ENCODE results near the gene TUSC2. TPM values are rescaled to one million over a fixed set of nuclear protein-coding genes. Genes with fewer than 3 reads are reported as not detected.
A peak's percentile ranks its signal among the peaks of the same experiment; 100 is the strongest.

TUSC2 gene, protein sequence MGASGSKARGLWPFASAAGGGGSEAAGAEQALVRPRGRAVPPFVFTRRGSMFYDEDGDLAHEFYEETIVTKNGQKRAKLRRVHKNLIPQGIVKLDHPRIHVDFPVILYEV
- 10 to 100 TPM; 39.2 to 60.2 (median 46.3) TPM for polyA plus RNA-seq (ENCODE audit: low read depth in 6 of 6)

DNA sequence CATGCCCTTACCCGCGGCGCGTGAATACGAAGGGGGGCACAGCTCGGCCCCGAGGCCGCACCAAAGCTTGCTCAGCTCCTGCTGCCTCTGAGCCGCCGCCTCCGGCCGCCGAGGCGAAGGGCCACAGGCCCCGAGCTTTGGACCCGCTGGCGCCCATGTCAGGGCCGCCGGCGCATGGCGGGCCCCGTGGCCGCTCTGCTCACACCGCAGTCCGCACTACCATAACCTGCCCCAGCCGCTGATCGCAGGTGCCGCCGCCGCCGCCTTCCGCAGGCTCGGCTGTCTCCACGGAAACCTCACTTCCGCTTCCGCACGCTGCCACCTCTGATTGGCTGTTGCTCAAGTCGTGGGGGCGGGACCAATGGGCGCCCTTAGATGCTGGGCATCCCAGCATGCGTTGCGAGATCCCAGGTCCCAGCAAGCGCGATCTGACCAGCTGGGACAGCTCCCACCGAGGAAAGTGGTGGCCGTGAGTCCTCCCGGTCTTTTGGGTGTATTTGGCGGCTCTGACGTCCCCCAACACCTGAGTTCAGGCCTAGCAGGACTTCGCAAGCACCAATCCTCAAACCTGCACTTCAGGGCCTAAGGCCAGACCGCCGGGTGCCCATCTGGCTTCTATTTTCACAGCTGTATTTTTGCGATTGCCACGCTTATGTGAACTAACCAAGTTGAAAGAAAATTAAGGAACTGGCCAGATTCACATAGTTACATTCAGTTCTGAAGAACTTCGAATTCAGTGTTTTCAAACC lies at the start of gene TUSC2:
TSS of gene TUSC2 (minus strand) at position 281 of the 749 bp plus-strand sequence. CDS start at position 157, 124 bp downstream.
- H3K9me3 Mint-ChIP-seq, result no peaks in the 10 kb centered on the region

DNA sequence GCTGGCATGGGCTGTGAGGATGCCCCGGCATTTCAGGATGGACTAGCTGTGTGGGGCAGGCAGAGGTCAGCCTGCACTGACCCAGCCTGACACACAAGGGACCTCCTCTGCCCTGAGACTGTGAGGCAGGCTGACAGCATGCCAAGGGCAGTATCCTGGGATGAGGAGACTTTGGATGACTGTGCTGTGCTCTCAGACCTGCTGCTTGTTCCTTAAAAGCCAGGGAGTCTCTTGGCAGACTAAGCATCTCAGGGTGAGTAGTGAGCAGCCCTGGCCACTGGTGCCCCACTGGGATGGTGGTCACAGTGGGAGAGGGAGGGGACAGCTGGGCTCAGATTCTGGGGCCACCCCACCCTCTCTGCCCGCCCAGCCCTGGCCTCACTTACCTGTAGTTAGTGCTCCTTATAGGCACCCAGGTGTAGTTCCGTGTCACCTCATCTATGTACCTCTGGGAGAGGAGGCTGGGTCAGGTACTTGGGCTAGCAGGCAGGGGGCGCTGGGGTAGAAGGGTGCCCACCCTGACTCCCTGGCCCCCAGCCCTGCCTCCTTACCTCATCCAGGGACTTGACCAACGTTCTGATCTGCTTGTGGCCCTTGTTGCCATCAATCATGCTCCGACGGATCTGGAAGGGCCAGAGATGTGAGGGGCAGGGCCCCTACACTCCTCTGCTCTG lies 47.4 kb upstream of the TUSC2 start:
- no peak for DNase-seq
- Mint-ChIP-seq H3K36me3 (no peaks in the 10 kb centered on the region), H3K27ac (peak overlapping the region in 1 of 6 donors; percentile 29), H3K4me3 (no peak overlapping the region), H3K9me3 (no peaks in the 10 kb centered on the region), H3K27me3 (peaks cover 4 to 47% (median 38%) of the 10 kb centered on the region in 3 donors), H3K4me1 (peaks cover 0 to 13% (median 11%) of the 10 kb centered on the region in 3 donors)
- peak; percentile 20 to 42 for ATAC-seq (ENCODE audit: low read depth in 2 of 2)

More for the DNA sequence above, at the start of gene TUSC2:
- DNase-seq, result peak; percentile 92
- ATAC-seq (ENCODE audit: low read depth in 2 of 2), result peak; percentile 94 to 96
- Mint-ChIP-seq H3K27ac (peak within 1 kb of the TSS; percentile 42 to 94 (median 90)), H3K27me3 (no peaks in the 10 kb centered on the region), H3K36me3 (no peaks in the 10 kb centered on the region), H3K4me1 (peaks cover 16 to 42% (median 30%) of the 10 kb centered on the region in 3 donors), H3K4me3 (peak within 1 kb of the TSS; percentile 82 to 97 (median 92))

DNA sequence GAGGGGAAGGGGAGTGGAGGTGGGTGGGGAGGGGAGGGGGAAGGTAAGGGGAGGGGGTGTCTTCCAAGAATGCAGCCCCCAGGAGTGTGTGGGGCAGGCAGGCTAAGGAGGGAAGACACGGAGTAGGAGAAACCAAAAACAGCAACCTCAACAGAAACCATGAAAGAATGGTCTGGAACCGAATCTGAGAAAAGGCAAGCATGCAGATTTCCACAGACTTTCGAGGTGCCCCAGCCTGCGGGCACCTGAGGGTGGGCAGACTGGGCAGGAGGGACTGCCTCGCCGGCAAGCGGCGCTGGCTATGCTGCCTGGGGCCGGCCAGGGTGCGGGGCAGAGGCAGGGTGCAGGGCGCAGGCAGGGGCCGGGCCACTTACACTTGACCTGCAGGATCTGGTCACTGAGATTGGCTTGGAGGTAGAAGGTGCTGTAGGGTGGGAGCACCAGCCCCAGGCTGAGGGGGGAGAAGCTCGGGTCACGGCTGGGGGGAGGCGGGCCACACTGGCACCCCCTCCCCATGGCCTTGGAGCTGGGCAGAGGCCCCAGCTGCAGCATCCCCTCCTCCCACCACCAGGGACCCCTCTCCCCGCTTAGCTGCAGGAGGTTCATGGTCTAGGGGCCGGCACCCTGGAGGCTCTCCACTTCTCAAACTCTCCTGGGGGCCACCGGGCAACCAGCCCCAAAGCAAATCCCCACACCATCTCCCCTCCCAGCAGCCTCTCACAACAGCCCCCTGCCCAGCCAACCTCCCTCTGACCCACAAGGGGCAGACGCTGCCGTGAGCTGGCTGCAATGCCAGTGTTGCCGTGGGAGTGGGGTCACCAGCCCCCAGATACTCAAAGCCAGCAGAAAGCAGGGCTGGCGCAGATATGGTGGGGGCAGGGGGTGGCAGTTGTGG lies 46.6 kb upstream of the TUSC2 start:
- Mint-ChIP-seq H3K27ac (peak overlapping the region in 1 of 6 donors; percentile 54), H3K27me3 (peaks cover 4 to 39% (median 38%) of the 10 kb centered on the region in 3 donors), H3K4me1 (peaks cover 0 to 13% (median 11%) of the 10 kb centered on the region in 3 donors), H3K4me3 (no peak overlapping the region), H3K9me3 (no peaks in the 10 kb centered on the region), H3K36me3 (no peaks in the 10 kb centered on the region)
- DNase-seq (no peak), ATAC-seq (ENCODE audit: low read depth in 2 of 2) (no peak)

DNA sequence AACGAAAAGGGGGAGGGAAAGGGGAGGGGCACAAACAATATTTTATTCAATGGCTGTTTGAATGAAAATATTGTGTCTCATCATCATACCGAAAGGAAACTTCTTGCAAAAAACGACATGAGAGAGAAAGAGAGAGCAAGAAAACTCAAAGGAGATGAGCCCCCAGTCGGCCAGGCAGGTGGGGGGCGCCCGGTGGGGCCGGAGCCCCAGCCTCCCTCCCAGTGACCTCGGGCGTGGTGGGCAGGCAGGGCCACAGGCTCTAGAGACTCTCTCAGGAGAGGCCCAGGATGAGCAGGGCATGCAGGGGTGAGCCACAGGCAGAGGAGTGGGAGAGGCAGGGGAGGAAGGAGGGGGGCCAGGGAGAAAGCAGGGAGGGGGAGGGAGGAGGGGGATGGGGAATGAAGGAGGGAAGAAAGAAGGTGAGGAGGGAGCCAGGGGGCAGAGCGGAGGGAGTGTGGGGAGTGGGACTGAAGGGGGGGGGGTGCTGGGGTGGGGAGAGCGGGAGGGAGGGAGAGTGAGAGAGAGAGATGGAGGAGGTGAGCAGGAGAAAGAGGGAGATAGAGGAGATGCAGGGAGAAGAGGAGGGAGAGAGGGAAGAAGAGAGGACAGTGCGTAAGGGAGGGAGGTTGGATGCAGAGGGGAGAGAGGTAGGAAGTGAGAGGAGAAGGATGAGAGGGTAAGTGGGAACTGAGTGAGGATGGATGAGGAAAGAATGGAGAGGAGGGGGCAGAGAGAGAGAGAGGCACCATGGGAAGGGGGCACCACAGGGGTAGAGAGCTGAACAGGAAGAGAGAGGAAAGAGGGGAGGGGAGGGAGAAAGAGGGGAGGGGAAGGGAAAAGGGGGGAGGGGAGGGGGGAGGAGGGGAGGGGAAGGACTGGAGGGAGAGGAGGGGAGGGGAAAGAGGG lies 45.4 kb upstream of the TUSC2 start:
- no peaks in the 10 kb centered on the region for H3K9me3 Mint-ChIP-seq
- H3K27me3 Mint-ChIP-seq, result peaks cover 4 to 35% (median 28%) of the 10 kb centered on the region in 3 donors
- no peak for DNase-seq
- H3K4me1 Mint-ChIP-seq, result peaks cover 0 to 11% (median 11%) of the 10 kb centered on the region in 3 donors
- H3K27ac Mint-ChIP-seq, result peak overlapping the region in 2 of 6 donors; percentile 46 to 53
- no peaks in the 10 kb centered on the region for H3K36me3 Mint-ChIP-seq
- no peak for ATAC-seq (ENCODE audit: low read depth in 2 of 2)
- H3K4me3 Mint-ChIP-seq, result peak overlapping the region in 1 of 8 donors; percentile 8

DNA sequence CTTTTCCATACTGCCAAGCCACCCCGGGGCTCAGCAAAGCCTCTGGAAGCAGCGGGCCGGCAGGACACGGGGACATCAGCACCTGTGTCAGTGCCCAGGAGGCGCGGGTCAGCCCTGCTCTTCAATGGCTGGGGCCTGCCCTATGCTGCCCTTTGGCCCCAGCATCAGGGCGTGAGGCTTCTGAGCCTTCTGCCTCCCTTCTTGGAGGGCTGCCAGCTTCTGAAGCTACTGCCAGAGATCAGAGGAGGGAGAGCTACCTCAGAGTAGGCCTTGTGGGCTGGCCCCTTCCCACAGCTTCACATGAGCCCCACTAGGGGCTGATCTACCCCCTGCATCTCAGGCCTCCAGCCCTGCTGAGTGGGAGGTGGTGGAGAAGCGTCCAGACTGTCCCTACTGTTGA lies 44.3 kb upstream of the TUSC2 start:
- Mint-ChIP-seq H3K36me3 (no peaks in the 10 kb centered on the region), H3K9me3 (no peaks in the 10 kb centered on the region), H3K27ac (no peak overlapping the region), H3K27me3 (peaks cover 4 to 30% (median 24%) of the 10 kb centered on the region in 3 donors), H3K4me1 (peaks cover 1 to 11% (median 11%) of the 10 kb centered on the region in 3 donors), H3K4me3 (no peak overlapping the region)
- no peak for DNase-seq
- no peak for ATAC-seq (ENCODE audit: low read depth in 2 of 2)

DNA sequence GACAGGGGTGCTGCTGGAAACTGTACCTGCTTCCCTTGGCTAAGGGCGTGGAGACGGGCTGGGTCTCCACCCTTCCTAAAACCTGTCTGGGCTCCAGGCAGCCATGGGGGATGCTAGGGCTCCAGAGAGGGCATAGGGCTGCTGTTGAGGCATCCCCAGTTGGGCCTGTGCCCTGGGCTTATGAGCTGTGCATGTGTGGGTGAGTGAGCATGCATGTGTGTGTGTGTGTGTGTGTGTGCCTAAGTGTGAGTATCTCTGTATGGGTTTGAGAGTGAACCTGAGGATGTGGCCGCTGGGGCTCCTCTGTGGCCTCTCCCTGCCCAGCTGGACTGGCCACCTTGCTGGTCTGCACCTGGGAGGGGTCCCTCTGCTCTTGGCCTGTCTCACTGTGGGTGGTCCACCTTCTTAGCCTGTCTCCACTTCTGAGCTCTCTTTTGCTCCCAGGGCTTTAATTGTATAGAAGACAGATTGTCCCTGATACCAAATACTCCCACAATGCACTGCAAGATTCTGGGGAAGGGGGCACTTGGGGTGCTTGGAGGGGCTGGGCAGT lies 43.2 kb upstream of the TUSC2 start:
- DNase-seq, result no peak
- Mint-ChIP-seq H3K4me1 (peaks cover 4 to 16% (median 11%) of the 10 kb centered on the region in 3 donors), H3K4me3 (no peak overlapping the region), H3K36me3 (no peaks in the 10 kb centered on the region), H3K27me3 (peaks cover 4 to 30% (median 24%) of the 10 kb centered on the region in 3 donors), H3K9me3 (no peaks in the 10 kb centered on the region), H3K27ac (peak overlapping the region in 1 of 6 donors; percentile 32)
- ATAC-seq (ENCODE audit: low read depth in 2 of 2), result no peak

DNA sequence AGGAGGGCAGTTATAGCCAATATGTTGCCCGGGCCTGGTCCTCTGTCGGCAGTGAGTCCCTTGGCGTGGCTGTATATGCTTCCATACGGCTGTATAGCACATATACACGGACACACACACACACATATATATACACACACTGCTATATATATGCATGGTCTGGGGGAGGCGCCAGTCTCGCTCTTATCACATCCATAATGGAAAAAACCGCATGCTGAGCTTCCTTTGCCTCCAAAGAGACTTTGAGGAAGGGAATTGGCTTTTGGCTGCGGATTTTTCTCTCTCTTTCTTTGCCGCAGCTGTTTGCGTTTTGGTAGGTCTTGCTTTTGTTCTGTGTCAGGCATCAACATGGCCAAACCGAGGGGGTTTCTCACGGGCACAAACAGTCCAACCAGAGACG lies 42.6 kb upstream of the TUSC2 start:
- H3K4me3 Mint-ChIP-seq, result peak overlapping the region in 1 of 8 donors; percentile 43
- H3K27ac Mint-ChIP-seq, result no peak overlapping the region
- H3K27me3 Mint-ChIP-seq, result peaks cover 4 to 30% (median 24%) of the 10 kb centered on the region in 3 donors
- DNase-seq (no peak), ATAC-seq (ENCODE audit: low read depth in 2 of 2) (no peak)
- no peaks in the 10 kb centered on the region for H3K36me3 Mint-ChIP-seq
- H3K4me1 Mint-ChIP-seq, result peaks cover 10 to 21% (median 16%) of the 10 kb centered on the region in 3 donors
- no peaks in the 10 kb centered on the region for H3K9me3 Mint-ChIP-seq

DNA sequence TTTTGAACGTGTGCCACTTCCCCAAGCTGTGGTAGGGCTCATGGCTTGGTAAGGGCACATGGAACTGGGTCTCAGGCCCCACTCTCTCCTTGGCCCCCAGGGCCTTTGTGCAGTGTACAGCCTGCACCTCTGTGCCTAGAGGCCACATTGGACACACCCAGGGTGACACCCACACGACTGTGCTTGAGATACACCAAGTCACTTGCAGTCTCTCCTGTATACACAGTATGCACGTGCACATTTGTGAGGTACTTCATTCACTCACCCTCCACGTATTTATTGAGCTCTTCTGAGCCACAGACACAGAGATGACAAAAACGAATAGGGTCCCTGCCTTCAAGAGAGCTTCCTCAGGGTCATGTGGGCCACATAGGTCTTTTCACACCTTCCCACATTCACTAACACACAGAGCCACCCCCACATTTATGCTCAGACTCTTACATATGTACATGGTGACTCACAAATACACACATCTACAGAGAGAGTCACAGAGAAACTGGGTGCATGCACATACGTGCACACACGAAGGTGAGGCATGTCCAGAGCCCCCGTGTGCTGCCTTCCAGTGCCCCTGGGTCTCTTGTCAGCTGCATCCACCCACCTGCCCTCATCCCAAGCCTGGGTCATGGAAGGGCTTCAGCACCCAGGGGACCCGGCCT lies 41.1 kb upstream of the TUSC2 start:
- Mint-ChIP-seq H3K27ac (peak overlapping the region in 1 of 6 donors; percentile 34), H3K27me3 (peaks cover 4 to 30% (median 24%) of the 10 kb centered on the region in 3 donors), H3K9me3 (no peaks in the 10 kb centered on the region), H3K4me3 (peak overlapping the region in 3 of 8 donors; percentile 16 to 66 (median 66)), H3K4me1 (peaks cover 19 to 30% (median 26%) of the 10 kb centered on the region in 3 donors), H3K36me3 (no peaks in the 10 kb centered on the region)
- ATAC-seq (ENCODE audit: low read depth in 2 of 2) (no peak), DNase-seq (no peak)

DNA sequence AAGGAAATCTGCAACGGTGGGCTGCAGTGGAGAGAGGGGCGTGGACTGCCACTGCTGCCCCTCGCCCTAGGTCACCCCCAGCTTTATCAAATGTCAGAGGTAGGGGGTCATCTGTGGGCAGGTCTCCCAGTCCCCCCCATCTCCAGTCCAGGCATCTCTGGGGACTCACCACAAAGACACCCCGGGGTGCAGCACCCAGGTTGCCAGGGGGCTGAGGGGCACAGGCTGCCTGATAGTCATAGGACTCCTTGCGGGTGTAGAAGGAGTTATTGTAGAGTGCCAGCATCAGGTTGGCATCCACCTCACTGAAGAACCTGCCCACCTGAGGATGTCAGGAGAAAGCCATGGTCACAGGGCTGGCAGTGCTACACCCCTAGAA lies 37.8 kb upstream of the TUSC2 start:
- H3K4me3 Mint-ChIP-seq, result peak overlapping the region; percentile 88 to 95 (median 92)
- H3K27ac Mint-ChIP-seq, result peak overlapping the region; percentile 91 to 96 (median 95)
- no peaks in the 10 kb centered on the region for H3K36me3 Mint-ChIP-seq
- no peaks in the 10 kb centered on the region for H3K9me3 Mint-ChIP-seq
- no peak for ATAC-seq (ENCODE audit: low read depth in 2 of 2)
- no peak for DNase-seq
- peaks cover 0 to 3% (median 3%) of the 10 kb centered on the region in 3 donors for H3K27me3 Mint-ChIP-seq
- H3K4me1 Mint-ChIP-seq, result peaks cover 22 to 26% (median 23%) of the 10 kb centered on the region in 3 donors

DNA sequence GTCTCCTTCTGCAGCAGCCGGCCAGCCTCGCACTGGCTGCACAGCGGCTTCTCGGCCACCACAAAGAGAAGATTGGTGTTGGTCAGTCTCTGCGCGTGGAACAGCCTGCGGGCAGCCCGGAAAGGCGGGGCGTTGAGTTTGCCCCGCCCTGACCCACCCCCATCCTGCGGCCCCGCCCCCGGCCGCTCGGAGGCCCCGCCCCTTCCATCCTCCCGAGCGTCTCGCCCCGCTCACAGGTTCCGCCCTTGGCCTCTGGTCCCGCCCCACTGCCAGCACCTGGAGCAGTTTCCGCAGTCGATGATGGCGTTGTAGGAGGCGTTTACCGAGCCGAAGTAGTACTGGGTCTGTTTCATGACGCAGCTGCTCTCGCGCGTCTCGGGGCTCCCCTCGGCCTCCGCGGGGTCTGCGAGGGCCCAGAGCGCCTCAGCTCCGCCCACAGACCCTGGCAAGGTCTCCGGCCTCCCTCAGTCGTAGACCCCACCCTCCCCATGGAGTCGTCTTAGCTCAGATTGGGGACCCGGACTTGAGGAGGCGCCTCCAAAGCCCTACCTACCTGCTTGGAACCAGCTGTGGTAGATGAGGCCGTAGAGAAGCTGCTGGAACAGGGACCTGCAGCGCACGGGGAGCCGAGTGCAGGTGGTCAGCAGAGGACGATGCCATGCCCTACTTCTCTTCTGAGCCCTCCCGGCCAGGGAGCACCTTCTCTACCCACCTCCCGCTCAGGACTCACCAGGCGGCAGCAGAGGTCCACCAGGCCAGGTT lies 37.2 kb upstream of the TUSC2 start:
- H3K36me3 Mint-ChIP-seq, result no peaks in the 10 kb centered on the region

More for the DNA sequence above, 37.2 kb upstream of the TUSC2 start:
- Mint-ChIP-seq H3K4me3 (peak overlapping the region; percentile 88 to 95 (median 92)), H3K9me3 (no peaks in the 10 kb centered on the region), H3K27me3 (no peaks in the 10 kb centered on the region), H3K4me1 (peaks cover 23 to 26% (median 23%) of the 10 kb centered on the region in 3 donors), H3K27ac (peak overlapping the region; percentile 91 to 96 (median 95))
- ATAC-seq (ENCODE audit: low read depth in 2 of 2) (peak; percentile 97), DNase-seq (peak; percentile 91)

Data from naive B cell (primary cell).